HEK293 (cell line): Measurements from ENCODE around the gene TFPT.

Experiments used
- EGR2 ChIP-seq: fragments of 450-650 bp; formaldehyde crosslinking; IDR thresholded peaks from 2 replicates; pipeline ENCODE4 v1.5.1; 2016; ENCODE audit warnings: low read depth, missing biosample characterization, missing genetic modification characterization
- GLI4 ChIP-seq: fragments of 450-650 bp; formaldehyde crosslinking; IDR thresholded peaks from 2 replicates; pipeline ENCODE4 v1.5.1; 2016; ENCODE audit warnings: missing biosample characterization, missing genetic modification characterization
- HOXC10 ChIP-seq: sonication (generic); formaldehyde crosslinking; IDR thresholded peaks from 2 replicates; pipeline ENCODE4 v1.8.1; 2023; ENCODE audit warnings: mild to moderate bottlenecking, missing genetic modification reagents
- KLF7 ChIP-seq: fragments of 450-650 bp; formaldehyde crosslinking; IDR thresholded peaks from 2 replicates; pipeline ENCODE4 v1.5.1; 2016; ENCODE audit warnings: missing biosample characterization, missing genetic modification characterization, borderline replicate concordance
- KLF8 ChIP-seq: fragments of 450-650 bp; formaldehyde crosslinking; IDR thresholded peaks from 2 replicates; pipeline ENCODE4 v1.5.1; 2016; ENCODE audit warnings: missing biosample characterization, missing genetic modification characterization
- MEIS1 ChIP-seq: sonication (generic); formaldehyde crosslinking; IDR thresholded peaks from 2 replicates; pipeline ENCODE4 v1.8.1; 2022; ENCODE audit warnings: missing genetic modification reagents, mild to moderate bottlenecking, borderline replicate concordance
- SP3 ChIP-seq: fragments of 450-650 bp; formaldehyde crosslinking; IDR thresholded peaks from 2 replicates; pipeline ENCODE4 v1.5.1; 2016; ENCODE audit warnings: missing biosample characterization, missing genetic modification characterization
- SP7 ChIP-seq: fragments of 450-650 bp; formaldehyde crosslinking; IDR thresholded peaks from 2 replicates; pipeline ENCODE4 v1.5.1; 2016; ENCODE audit warnings: missing biosample characterization, missing genetic modification characterization
- ZFHX2 ChIP-seq: fragments of 450-650 bp; formaldehyde crosslinking; conservative IDR thresholded peaks from 2 replicates; pipeline ENCODE4 v1.5.1; 2016; ENCODE audit warnings: missing biosample characterization, missing genetic modification characterization
- ZFP37 ChIP-seq: fragments of 450-650 bp; formaldehyde crosslinking; IDR thresholded peaks from 2 replicates; pipeline ENCODE4 v1.5.1; 2016; ENCODE audit warnings: missing biosample characterization, missing genetic modification characterization
- ZNF138 ChIP-seq: fragments of 450-650 bp; formaldehyde crosslinking; IDR thresholded peaks from 2 replicates; pipeline ENCODE4 v1.5.1; 2016; ENCODE audit warnings: missing biosample characterization, missing genetic modification characterization, borderline replicate concordance
- ZNF24 ChIP-seq: fragments of 450-650 bp; formaldehyde crosslinking; IDR thresholded peaks from 2 replicates; pipeline ENCODE4 v1.5.1; 2016; ENCODE audit warnings: missing biosample characterization, missing genetic modification characterization
- ZNF324 ChIP-seq: fragments of 450-650 bp; formaldehyde crosslinking; IDR thresholded peaks from 2 replicates; pipeline ENCODE4 v1.5.1; 2016; ENCODE audit warnings: missing biosample characterization, missing genetic modification characterization
- ZNF530 ChIP-seq: fragments of 450-650 bp; formaldehyde crosslinking; IDR thresholded peaks from 2 replicates; pipeline ENCODE4 v1.5.1; 2016; ENCODE audit warnings: low read depth, missing biosample characterization, missing genetic modification characterization
- ZNF555 ChIP-seq: fragments of 450-650 bp; formaldehyde crosslinking; conservative IDR thresholded peaks from 2 replicates; pipeline ENCODE4 v1.5.1; 2017; ENCODE audit warnings: missing biosample characterization, mild to moderate bottlenecking, missing genetic modification characterization, inconsistent platforms
- ZNF560 ChIP-seq: fragments of 450-650 bp; formaldehyde crosslinking; IDR thresholded peaks from 2 replicates; pipeline ENCODE4 v1.5.1; 2017; ENCODE audit warnings: missing biosample characterization, missing genetic modification characterization, borderline replicate concordance
- ZNF629 ChIP-seq: fragments of 450-650 bp; formaldehyde crosslinking; IDR thresholded peaks from 2 replicates; pipeline ENCODE4 v1.5.1; 2017; ENCODE audit warnings: missing biosample characterization, missing genetic modification characterization
- ZXDB ChIP-seq: fragments of 450-650 bp; formaldehyde crosslinking; IDR thresholded peaks from 2 replicates; pipeline ENCODE4 v1.5.1; 2016; ENCODE audit warnings: missing biosample characterization, missing genetic modification characterization
- TF ChIP-seq, protein P1 (sequence below): fragments of 450-650 bp; formaldehyde crosslinking; IDR thresholded peaks from 2 replicates; pipeline ENCODE4 v1.5.1; 2016; ENCODE audit warnings: missing biosample characterization, missing genetic modification characterization
- TF ChIP-seq, protein P2 (sequence below): fragments of 450-650 bp; formaldehyde crosslinking; IDR thresholded peaks from 2 replicates; pipeline ENCODE4 v1.5.1; 2017; ENCODE audit warnings: missing biosample characterization, missing genetic modification characterization
- TF ChIP-seq, protein P3 (sequence below): fragments of 450-650 bp; formaldehyde crosslinking; IDR thresholded peaks from 2 replicates; pipeline ENCODE4 v1.5.1; 2016; ENCODE audit warnings: missing biosample characterization, missing genetic modification characterization
- TF ChIP-seq, protein P4 (sequence below): fragments of 450-650 bp; formaldehyde crosslinking; IDR thresholded peaks from 2 replicates; pipeline ENCODE4 v1.5.1; 2016; ENCODE audit warnings: missing biosample characterization, missing genetic modification characterization
- TF ChIP-seq, protein P5 (sequence below): fragments of 450-650 bp; formaldehyde crosslinking; IDR thresholded peaks from 2 replicates; pipeline ENCODE4 v1.5.1; 2016; ENCODE audit warnings: missing biosample characterization, missing genetic modification characterization
- TF ChIP-seq, protein P6 (sequence below): fragments of 450-650 bp; formaldehyde crosslinking; IDR thresholded peaks from 2 replicates; pipeline ENCODE4 v1.5.1; 2016; ENCODE audit warnings: missing biosample characterization, missing genetic modification characterization
- TF ChIP-seq, protein P7 (sequence below): fragments of 450-650 bp; formaldehyde crosslinking; IDR thresholded peaks from 2 replicates; pipeline ENCODE4; 2016; ENCODE audit warnings: missing biosample characterization, missing genetic modification characterization

Gene TFPT

DNA sequence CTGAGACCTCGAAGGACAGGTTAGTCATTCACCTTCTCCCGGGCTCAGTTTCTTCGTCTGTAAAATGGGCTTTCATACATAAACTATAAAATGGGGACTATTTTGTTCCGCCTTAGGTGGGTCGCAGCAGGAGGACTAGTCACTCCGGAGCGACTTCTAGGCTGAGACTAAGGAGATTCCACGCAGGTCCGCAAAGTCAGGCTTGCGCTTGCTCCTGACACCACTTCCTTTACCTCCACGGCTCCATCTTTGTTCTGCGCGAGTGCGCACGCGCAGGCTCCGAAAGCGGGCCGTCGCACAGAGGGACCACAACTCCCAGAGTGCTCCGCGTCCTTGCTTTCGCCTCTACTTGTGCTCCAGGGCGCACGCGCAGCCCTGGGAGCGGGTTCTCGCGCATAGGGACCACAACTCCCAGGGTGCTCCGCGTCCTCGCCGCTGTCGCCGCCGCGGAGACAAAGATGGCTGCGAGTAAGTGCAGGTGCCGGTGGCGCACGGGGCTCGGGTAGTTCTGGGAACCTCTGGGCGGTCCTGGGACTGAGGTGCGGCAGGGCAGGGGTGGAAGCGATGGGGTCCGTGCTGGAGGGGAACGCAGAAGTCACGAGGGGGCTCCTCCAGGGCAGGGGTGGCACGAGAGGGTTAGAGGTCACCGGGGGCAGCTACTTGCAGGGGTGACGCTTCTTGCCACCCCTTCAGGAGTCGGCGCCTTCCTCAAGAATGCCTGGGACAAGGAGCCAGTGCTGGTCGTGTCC is 12.9 kb downstream of the TFPT start, which contains the start of gene NDUFA3 (continued):
- TF ChIP-seq, protein P1, sequence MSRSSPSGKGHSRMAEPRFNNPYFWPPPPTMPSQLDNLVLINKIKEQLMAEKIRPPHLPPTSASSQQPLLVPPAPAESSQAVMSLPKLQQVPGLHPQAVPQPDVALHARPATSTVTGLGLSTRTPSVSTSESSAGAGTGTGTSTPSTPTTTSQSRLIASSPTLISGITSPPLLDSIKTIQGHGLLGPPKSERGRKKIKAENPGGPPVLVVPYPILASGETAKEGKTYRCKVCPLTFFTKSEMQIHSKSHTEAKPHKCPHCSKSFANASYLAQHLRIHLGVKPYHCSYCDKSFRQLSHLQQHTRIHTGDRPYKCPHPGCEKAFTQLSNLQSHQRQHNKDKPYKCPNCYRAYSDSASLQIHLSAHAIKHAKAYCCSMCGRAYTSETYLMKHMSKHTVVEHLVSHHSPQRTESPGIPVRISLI (tag by site-specific recombination) = no peak
- TF ChIP-seq SP3 (tag by site-specific recombination) (peak; percentile 71), GLI4 (tag by site-specific recombination) (peak; percentile 74; the same call in 1 of the 2 replicates), HOXC10 (CRISPR knock-in tag) (0 out of 2 replicates have a peak, but pooled peaks have one; percentile 74), ZNF629 (tag by site-specific recombination) (no peak), SP7 (tag by site-specific recombination) (peak; percentile 69), EGR2 (no peak), KLF8 (tag by site-specific recombination) (no peak; the same call in 1 of the 2 replicates), ZNF324 (peak; percentile 82), ZFP37 (tag by site-specific recombination) (no peak; the same call in 1 of the 2 replicates), ZNF560 (tag by site-specific recombination) (no peak), ZNF138 (tag by site-specific recombination) (no peak), MEIS1 (no peak), KLF7 (tag by site-specific recombination) (no peak), ZNF24 (tag by site-specific recombination) (0 out of 2 replicates have a peak, but pooled peaks have one; percentile 34), ZNF530 (tag by site-specific recombination) (no peak), ZXDB (peak; percentile 85; the same call in 1 of the 2 replicates), ZNF555 (tag by site-specific recombination) (no peak), ZFHX2 (tag by site-specific recombination) (no peak)
- TF ChIP-seq, protein P2, sequence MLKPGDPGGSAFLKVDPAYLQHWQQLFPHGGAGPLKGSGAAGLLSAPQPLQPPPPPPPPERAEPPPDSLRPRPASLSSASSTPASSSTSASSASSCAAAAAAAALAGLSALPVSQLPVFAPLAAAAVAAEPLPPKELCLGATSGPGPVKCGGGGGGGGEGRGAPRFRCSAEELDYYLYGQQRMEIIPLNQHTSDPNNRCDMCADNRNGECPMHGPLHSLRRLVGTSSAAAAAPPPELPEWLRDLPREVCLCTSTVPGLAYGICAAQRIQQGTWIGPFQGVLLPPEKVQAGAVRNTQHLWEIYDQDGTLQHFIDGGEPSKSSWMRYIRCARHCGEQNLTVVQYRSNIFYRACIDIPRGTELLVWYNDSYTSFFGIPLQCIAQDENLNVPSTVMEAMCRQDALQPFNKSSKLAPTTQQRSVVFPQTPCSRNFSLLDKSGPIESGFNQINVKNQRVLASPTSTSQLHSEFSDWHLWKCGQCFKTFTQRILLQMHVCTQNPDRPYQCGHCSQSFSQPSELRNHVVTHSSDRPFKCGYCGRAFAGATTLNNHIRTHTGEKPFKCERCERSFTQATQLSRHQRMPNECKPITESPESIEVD = no peak
- TF ChIP-seq, protein P3, sequence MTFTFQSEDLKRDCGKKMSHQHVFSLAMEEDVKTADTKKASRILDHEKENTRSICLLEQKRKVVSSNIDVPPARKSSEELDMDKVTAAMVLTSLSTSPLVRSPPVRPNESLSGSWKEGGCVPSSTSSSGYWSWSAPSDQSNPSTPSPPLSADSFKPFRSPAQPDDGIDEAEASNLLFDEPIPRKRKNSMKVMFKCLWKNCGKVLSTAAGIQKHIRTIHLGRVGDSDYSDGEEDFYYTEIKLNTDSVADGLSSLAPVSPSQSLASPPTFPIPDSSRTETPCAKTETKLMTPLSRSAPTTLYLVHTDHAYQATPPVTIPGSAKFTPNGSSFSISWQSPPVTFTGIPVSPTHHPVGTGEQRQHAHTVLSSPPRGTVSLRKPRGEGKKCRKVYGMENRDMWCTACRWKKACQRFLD = no peak
- TF ChIP-seq, protein P4, sequence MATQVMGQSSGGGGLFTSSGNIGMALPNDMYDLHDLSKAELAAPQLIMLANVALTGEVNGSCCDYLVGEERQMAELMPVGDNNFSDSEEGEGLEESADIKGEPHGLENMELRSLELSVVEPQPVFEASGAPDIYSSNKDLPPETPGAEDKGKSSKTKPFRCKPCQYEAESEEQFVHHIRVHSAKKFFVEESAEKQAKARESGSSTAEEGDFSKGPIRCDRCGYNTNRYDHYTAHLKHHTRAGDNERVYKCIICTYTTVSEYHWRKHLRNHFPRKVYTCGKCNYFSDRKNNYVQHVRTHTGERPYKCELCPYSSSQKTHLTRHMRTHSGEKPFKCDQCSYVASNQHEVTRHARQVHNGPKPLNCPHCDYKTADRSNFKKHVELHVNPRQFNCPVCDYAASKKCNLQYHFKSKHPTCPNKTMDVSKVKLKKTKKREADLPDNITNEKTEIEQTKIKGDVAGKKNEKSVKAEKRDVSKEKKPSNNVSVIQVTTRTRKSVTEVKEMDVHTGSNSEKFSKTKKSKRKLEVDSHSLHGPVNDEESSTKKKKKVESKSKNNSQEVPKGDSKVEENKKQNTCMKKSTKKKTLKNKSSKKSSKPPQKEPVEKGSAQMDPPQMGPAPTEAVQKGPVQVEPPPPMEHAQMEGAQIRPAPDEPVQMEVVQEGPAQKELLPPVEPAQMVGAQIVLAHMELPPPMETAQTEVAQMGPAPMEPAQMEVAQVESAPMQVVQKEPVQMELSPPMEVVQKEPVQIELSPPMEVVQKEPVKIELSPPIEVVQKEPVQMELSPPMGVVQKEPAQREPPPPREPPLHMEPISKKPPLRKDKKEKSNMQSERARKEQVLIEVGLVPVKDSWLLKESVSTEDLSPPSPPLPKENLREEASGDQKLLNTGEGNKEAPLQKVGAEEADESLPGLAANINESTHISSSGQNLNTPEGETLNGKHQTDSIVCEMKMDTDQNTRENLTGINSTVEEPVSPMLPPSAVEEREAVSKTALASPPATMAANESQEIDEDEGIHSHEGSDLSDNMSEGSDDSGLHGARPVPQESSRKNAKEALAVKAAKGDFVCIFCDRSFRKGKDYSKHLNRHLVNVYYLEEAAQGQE (tag by site-specific recombination) = no peak
- TF ChIP-seq, protein P5, sequence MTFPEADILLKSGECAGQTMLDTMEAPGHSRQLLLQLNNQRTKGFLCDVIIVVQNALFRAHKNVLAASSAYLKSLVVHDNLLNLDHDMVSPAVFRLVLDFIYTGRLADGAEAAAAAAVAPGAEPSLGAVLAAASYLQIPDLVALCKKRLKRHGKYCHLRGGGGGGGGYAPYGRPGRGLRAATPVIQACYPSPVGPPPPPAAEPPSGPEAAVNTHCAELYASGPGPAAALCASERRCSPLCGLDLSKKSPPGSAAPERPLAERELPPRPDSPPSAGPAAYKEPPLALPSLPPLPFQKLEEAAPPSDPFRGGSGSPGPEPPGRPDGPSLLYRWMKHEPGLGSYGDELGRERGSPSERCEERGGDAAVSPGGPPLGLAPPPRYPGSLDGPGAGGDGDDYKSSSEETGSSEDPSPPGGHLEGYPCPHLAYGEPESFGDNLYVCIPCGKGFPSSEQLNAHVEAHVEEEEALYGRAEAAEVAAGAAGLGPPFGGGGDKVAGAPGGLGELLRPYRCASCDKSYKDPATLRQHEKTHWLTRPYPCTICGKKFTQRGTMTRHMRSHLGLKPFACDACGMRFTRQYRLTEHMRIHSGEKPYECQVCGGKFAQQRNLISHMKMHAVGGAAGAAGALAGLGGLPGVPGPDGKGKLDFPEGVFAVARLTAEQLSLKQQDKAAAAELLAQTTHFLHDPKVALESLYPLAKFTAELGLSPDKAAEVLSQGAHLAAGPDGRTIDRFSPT (tag by site-specific recombination) = peak; percentile 69
- TF ChIP-seq, protein P6, sequence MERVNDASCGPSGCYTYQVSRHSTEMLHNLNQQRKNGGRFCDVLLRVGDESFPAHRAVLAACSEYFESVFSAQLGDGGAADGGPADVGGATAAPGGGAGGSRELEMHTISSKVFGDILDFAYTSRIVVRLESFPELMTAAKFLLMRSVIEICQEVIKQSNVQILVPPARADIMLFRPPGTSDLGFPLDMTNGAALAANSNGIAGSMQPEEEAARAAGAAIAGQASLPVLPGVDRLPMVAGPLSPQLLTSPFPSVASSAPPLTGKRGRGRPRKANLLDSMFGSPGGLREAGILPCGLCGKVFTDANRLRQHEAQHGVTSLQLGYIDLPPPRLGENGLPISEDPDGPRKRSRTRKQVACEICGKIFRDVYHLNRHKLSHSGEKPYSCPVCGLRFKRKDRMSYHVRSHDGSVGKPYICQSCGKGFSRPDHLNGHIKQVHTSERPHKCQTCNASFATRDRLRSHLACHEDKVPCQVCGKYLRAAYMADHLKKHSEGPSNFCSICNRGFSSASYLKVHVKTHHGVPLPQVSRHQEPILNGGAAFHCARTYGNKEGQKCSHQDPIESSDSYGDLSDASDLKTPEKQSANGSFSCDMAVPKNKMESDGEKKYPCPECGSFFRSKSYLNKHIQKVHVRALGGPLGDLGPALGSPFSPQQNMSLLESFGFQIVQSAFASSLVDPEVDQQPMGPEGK = peak; percentile 29; the same call in 1 of the 2 replicates
- TF ChIP-seq, protein P7, sequence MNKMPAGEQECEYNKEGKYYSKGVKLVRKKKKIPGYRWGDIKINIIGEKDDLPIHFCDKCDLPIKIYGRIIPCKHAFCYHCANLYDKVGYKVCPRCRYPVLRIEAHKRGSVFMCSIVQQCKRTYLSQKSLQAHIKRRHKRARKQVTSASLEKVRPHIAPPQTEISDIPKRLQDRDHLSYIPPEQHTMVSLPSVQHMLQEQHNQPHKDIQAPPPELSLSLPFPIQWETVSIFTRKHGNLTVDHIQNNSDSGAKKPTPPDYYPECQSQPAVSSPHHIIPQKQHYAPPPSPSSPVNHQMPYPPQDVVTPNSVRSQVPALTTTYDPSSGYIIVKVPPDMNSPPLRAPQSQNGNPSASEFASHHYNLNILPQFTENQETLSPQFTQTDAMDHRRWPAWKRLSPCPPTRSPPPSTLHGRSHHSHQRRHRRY = no peak
